Effector memory CD4-positive, alpha-beta T cell (primary cell): ENCODE data around the gene KLHL26.

Experiments
- DNase-seq, 3 donors: peaks; one replicate each; pipeline ENCODE4 v3.0.0-alpha.2; 2020
- H3K27ac ChIP-seq: 2 replicates; pipeline ENCODE4 v1.7.0; 2013; ENCODE audit warnings: mild to moderate bottlenecking, low read length, moderate library complexity; ENCODE audit not compliant: insufficient read depth, poor library complexity, severe bottlenecking
- H3K27me3 ChIP-seq: replicated peaks from 2 replicates; pipeline ENCODE4 v1.7.0; 2013; ENCODE audit warnings: mild to moderate bottlenecking, low read length; ENCODE audit not compliant: insufficient read depth, control insufficient read depth, poor library complexity, severe bottlenecking
- H3K36me3 ChIP-seq: 2 replicates; pipeline ENCODE4 v1.7.0; 2013; ENCODE audit warnings: mild to moderate bottlenecking, low read length, moderate library complexity; ENCODE audit not compliant: control insufficient read depth, insufficient read depth
- H3K4me1 ChIP-seq: 2 replicates; pipeline ENCODE4 v1.7.0; 2013; ENCODE audit warnings: low read length, mild to moderate bottlenecking; ENCODE audit not compliant: control insufficient read depth, insufficient read depth, poor library complexity, severe bottlenecking
- H3K4me3 ChIP-seq: 2 replicates; pipeline ENCODE4 v1.7.0; 2013; ENCODE audit warnings: low read length, low read depth, mild to moderate bottlenecking; ENCODE audit not compliant: insufficient read depth, poor library complexity, severe bottlenecking
- H3K9me3 ChIP-seq: 2 replicates; pipeline ENCODE4 v1.7.0; 2013; ENCODE audit warnings: mild to moderate bottlenecking, low read length, moderate library complexity; ENCODE audit not compliant: control insufficient read depth

The KLHL26 gene

GRCh38 chr19:18649371-18650020 lies 12.7 kb downstream of the KLHL26 start:
- DNase-seq: no peak
- Histone ChIP-seq H3K9me3 (no peaks in the 10 kb centered on the region), H3K36me3 (no peaks in the 10 kb centered on the region), H3K27ac (no peak overlapping the region), H3K4me1 (no peaks in the 10 kb centered on the region), H3K4me3 (no peak overlapping the region), H3K27me3 (no peaks in the 10 kb centered on the region)

GRCh38 chr19:18650021-18650390 lies 13.2 kb downstream of the KLHL26 start:
- no peaks in the 10 kb centered on the region for H3K4me1 ChIP-seq
- H3K36me3 ChIP-seq: no peaks in the 10 kb centered on the region
- no peak overlapping the region for H3K27ac ChIP-seq
- H3K4me3 ChIP-seq: no peak overlapping the region
- no peaks in the 10 kb centered on the region for H3K27me3 ChIP-seq
- DNase-seq: no peak
- H3K9me3 ChIP-seq: no peaks in the 10 kb centered on the region

- Histone ChIP-seq H3K27me3 (no peaks in the 10 kb centered on the region), H3K9me3 (no peaks in the 10 kb centered on the region), H3K4me1 (no peaks in the 10 kb centered on the region), H3K36me3 (no peaks in the 10 kb centered on the region), H3K27ac (no peak overlapping the region), H3K4me3 (no peak overlapping the region)
- DNase-seq: no peak
These were observed 13.7 kb downstream of the KLHL26 start for GRCh38 chr19:18650468-18651041.

- no peaks in the 10 kb centered on the region for H3K27me3 ChIP-seq
- H3K4me3 ChIP-seq: no peak overlapping the region
- no peak overlapping the region for H3K27ac ChIP-seq
These were observed 14.5 kb downstream of the KLHL26 start for GRCh38 chr19:18651300-18651699.

GRCh38 chr19:18651733-18652132 lies 14.9 kb downstream of the KLHL26 start:
- Histone ChIP-seq H3K36me3 (no peaks in the 10 kb centered on the region), H3K27me3 (no peaks in the 10 kb centered on the region), H3K9me3 (no peaks in the 10 kb centered on the region), H3K4me1 (no peaks in the 10 kb centered on the region), H3K4me3 (no peak overlapping the region), H3K27ac (no peak overlapping the region)
- no peak for DNase-seq

More at GRCh38 chr19:18651300-18651699, 14.5 kb downstream of the KLHL26 start:
- Histone ChIP-seq H3K9me3 (no peaks in the 10 kb centered on the region), H3K36me3 (no peaks in the 10 kb centered on the region), H3K4me1 (no peaks in the 10 kb centered on the region)
- no peak for DNase-seq

GRCh38 chr19:18653853-18654252 lies 17.0 kb downstream of the KLHL26 start:
- H3K4me1 ChIP-seq: no peaks in the 10 kb centered on the region
- H3K27me3 ChIP-seq: no peaks in the 10 kb centered on the region

GRCh38 chr19:18654469-18654868 lies 17.6 kb downstream of the KLHL26 start:
- Histone ChIP-seq H3K27me3 (no peaks in the 10 kb centered on the region), H3K9me3 (no peaks in the 10 kb centered on the region), H3K27ac (no peak overlapping the region), H3K4me1 (no peaks in the 10 kb centered on the region), H3K4me3 (no peak overlapping the region), H3K36me3 (no peaks in the 10 kb centered on the region)
- no peak for DNase-seq

More at GRCh38 chr19:18653853-18654252, 17.0 kb downstream of the KLHL26 start:
- DNase-seq: no peak
- H3K4me3 ChIP-seq: no peak overlapping the region
- no peaks in the 10 kb centered on the region for H3K9me3 ChIP-seq
- no peaks in the 10 kb centered on the region for H3K36me3 ChIP-seq
- H3K27ac ChIP-seq: no peak overlapping the region

GRCh38 chr19:18655173-18655844 lies 18.5 kb downstream of the KLHL26 start:
- Histone ChIP-seq H3K27me3 (no peaks in the 10 kb centered on the region), H3K4me1 (no peaks in the 10 kb centered on the region), H3K36me3 (no peaks in the 10 kb centered on the region), H3K4me3 (no peak overlapping the region), H3K27ac (no peak overlapping the region), H3K9me3 (no peaks in the 10 kb centered on the region)
- DNase-seq: no peak

GRCh38 chr19:18656337-18657086 lies 19.7 kb downstream of the KLHL26 start:
- H3K36me3 ChIP-seq: peaks cover 1% of the 10 kb centered on the region
- no peaks in the 10 kb centered on the region for H3K9me3 ChIP-seq
- H3K27me3 ChIP-seq: no peaks in the 10 kb centered on the region
- H3K27ac ChIP-seq: no peak overlapping the region
- H3K4me3 ChIP-seq: no peak overlapping the region
- DNase-seq: no peak
- no peaks in the 10 kb centered on the region for H3K4me1 ChIP-seq
